ENCODE measurements around the gene PC.

- TF ChIP-seq POLR2AphosphoS5 (IDR thresholded peaks at IDR 0.05; ENCODE audit: low read depth, low read length) (no peak), POLR2A (IDR thresholded peaks at IDR 0.05; ENCODE audit: low read depth, low read length) (no peak), SPI1 (IDR thresholded peaks at IDR 0.05; ENCODE audit: low read depth, low read length) (no peak), TAF1 (IDR thresholded peaks at IDR 0.05; ENCODE audit: low read depth, low read length) (no peak), PAX5 (IDR thresholded peaks at IDR 0.05; ENCODE audit: insufficient read depth, low read length, severe bottlenecking) (no peak)
Observed at GRCh38 chr11:66860449-66860831, 97.7 kb downstream of the PC start.

Data from GM12891 (cell line).